NCI-H748 treated with DMSO at 0.1 percent for 48 hours (cell line): ENCODE measurements around the gene BPI.
"Not testable (repeated sequence)": the region's sequence is repeated elsewhere in the genome, so short reads cannot be mapped to it uniquely, and the experiment has no call there.

Experiments used
- DNase-seq: peaks from one replicate; lab custom pipeline; 2025; lab: John Stamatoyannopoulos, UW

Gene BPI

GRCh38 chr20:38336726-38337125 lies 32.8 kb downstream of the BPI start:
- DNase-seq, result no peak

DNA sequence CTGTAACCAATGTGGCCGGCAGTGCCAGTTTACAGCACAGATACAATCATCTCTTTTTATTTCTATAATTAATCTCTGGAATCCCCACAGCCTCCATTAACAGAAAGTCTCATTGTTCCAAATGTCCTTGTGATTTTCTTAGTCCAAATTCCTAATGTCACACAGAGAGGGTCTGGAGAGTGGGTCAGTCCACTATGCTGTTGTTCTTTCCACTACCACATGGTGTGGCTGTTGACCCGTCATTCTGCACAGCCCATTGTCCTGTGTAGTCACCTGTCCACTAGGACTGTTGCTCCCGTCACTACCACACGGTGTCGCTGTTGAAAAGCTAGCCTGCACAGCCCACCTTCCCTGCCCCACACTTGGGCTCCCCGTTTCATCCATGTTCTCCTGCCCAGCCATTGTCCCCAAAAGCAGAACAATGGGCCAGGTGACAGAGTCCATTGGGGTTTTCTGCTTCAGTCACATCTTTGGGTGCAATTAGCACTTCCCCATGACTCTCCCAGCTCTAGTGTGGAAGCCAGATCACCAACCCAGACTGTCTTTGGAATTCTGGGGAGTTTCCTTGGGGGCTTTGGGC lies 33.7 kb downstream of the BPI start:
- DNase-seq, result no peak

DNA sequence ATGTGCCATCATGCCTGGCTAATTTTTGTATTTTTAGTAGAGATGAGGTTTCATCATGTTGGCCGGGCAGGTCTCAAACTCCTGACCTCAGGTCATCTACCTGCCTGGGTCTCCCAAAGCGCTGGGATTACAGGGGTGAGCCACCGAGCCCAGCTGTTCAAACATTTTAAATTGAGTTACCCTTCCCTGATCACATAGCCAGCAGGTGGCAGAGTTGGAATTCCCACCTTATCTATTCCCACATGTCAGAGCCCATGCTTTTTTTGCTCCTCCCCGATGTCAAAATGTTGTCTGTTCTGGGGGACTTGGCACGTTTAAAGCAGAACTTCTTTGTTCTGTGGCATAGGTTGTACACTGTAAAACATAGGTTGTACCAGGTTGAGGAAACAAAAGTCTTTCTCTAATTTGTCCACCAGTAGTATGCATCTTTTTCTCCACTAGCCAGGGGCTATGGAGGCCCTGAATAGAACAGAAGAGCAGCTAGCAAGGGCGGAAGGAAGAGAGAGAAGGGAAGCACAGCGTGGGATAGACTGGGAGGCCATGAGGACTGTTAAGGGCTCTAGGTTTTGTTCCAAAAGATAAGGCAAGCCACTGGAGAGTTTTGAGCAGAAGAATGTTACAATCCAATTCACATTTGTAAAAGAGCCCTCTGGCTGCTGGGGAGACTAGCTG lies 35.0 kb downstream of the BPI start:
- no peak for DNase-seq

GRCh38 chr20:38339521-38339896 lies 35.6 kb downstream of the BPI start:
- not testable (repeated sequence) for DNase-seq

DNA sequence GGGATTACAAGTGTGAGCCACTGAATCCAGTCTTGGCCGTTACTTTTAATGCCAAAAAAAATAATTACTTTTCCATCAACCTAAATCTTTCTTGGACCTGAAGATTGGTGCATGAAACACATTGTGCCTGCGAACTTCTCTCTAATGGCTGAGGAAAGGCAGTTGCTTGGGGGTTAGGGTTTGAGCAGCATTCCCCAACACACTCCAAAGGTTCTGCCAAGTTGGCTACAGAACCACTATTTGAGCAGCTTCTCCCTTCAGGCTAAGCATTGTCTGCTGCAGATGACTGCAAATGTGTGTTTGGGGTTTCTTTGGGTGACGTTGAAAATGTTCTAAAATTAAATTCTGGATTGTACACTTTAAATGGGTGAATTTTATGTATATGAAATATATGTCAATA lies 36.0 kb downstream of the BPI start:
- DNase-seq, result no peak

GRCh38 chr20:38340693-38341092 lies 36.7 kb downstream of the BPI start:
- no peak for DNase-seq

GRCh38 chr20:38342216-38342615 lies 38.3 kb downstream of the BPI start:
- DNase-seq, result no peak

- DNase-seq, result no peak
These were observed 38.9 kb downstream of the BPI start for GRCh38 chr20:38342713-38343310.

DNA sequence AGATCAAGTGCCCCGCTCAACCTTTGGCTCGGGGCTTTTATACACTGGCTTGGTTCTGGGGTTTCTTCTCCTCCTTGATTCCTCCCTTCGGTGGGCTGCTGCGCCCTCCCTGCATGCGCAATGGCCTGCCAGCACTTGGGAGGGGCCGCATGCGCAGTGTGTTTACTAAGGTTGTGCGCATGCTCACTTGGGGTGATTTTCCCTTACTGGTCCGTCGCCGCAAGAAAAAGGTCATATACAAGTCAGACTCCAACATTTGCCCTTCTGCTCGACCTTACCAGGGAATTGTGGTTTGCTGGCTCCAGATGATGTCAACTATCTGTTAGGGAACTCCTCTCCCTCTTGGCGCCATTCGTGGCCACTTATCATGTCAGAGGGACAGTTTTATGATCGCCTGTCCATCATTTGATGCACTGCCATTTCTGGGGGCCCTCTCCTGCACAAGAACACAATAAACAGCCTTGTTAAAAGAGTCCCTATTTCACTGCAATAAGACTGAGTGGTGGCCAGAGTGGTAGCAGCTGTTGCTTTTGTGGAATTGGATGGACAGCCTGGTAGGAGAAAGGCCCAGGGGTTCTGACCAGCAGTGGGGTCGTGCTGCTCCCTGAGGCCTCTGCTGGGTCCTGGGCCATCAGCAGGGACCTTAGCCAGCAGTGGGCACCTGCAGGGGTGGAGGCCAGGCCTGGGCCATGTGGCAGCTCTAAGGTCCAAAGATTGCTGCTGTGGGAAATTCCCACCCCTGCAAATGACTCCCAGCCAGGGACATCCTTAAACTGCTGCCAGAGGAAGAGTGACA lies 39.6 kb downstream of the BPI start:
- DNase-seq, result no peak

- DNase-seq, result no peak
These were observed 40.2 kb downstream of the BPI start for GRCh38 chr20:38344107-38344701.

DNA sequence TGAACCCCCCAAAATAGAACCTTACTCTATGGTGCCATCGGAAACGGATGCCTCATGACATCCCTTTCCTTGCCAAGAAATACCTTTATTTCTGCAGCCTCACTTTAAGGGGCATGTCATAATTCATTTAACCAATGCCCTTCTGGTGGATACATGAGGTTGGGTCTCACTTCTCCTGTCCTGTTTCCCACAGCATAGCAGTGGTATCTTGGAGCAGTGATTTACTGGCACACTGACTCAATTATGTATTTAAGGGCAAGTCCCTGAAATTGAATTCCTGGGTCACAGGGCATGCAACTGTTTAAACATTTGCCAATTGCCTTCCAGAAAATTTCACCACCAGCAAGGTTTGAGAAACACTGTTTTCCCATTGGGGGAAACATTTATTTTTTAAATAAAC lies 41.7 kb downstream of the BPI start:
- no peak for DNase-seq

DNA sequence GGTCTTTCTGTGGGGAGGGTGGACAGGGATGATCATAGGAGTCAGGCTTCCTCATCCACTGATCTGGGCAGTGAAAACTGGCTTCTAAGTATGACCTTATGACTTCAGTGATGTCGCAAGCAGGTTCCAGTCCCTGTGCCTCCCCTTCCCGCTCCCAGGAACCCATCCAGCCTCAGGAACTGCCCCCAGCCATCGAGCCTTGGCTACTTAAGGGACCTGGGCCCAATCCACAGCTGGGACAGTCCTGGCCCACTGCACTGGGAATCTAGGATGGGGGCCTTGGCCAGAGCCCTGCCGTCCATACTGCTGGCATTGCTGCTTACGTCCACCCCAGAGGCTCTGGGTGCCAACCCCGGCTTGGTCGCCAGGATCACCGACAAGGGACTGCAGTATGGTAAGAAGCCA lies 42.3 kb downstream of the BPI start, which contains the start of gene LBP:
TSS of gene LBP (plus strand) at position 236 of the 405 bp plus-strand sequence. CDS start at position 271, 35 bp downstream.
- no peak for DNase-seq

- DNase-seq, result no peak
These were observed 42.8 kb downstream of the BPI start for GRCh38 chr20:38346741-38347140.

- no peak for DNase-seq
These were observed 45.9 kb downstream of the BPI start for GRCh38 chr20:38349856-38350255.

- no peak for DNase-seq
These were observed 47.2 kb downstream of the BPI start for GRCh38 chr20:38350879-38351775.

GRCh38 chr20:38353316-38353715 lies 49.4 kb downstream of the BPI start:
- DNase-seq, result no peak

GRCh38 chr20:38354227-38354626 lies 50.3 kb downstream of the BPI start:
- no peak for DNase-seq

- DNase-seq, result no peak
These were observed 51.4 kb downstream of the BPI start for GRCh38 chr20:38355161-38356012.

- no peak for DNase-seq
These were observed 53.8 kb downstream of the BPI start for GRCh38 chr20:38357653-38358207.

- no peak for DNase-seq
These were observed 54.6 kb downstream of the BPI start for GRCh38 chr20:38358556-38358955.
